Neural cell (in vitro differentiated cells): Measurements from ENCODE around the gene YPEL2.

Experiments used
- CTCF ChIP-seq: fragments of 450-650 bp; IDR thresholded peaks from 2 replicates; pipeline ENCODE4 v1.5.1; 2014; ENCODE audit warnings: antibody characterized with exemption, mild to moderate bottlenecking, moderate library complexity; ENCODE audit not compliant: poor library complexity, severe bottlenecking
- EZH2 ChIP-seq: fragments of 200-600, 300-800 bp; shearing (Covaris generic), sonication (generic); IDR thresholded peaks from 2 replicates; pipeline ENCODE4 v1.6.1; 2014; ENCODE audit warnings: antibody characterized with exemption, low read length, borderline replicate concordance, mild to moderate bottlenecking; ENCODE audit not compliant: insufficient read depth, poor library complexity, severe bottlenecking
- POLR2AphosphoS5 ChIP-seq: IDR thresholded peaks from 2 replicates; pipeline ENCODE4 v1.6.1; 2012
- REST ChIP-seq: IDR thresholded peaks from 2 replicates; pipeline ENCODE4 v1.6.1; 2012; ENCODE audit warnings: borderline replicate concordance
- TAF1 ChIP-seq: IDR thresholded peaks from 2 replicates; pipeline ENCODE4 v1.6.1; 2012; ENCODE audit warnings: low read depth

GRCh38 chr17:59361386-59361785, 29.9 kb downstream of the YPEL2 start:
- no peak for TF ChIP-seq POLR2AphosphoS5
- no peak for TF ChIP-seq CTCF
- TF ChIP-seq REST, result no peak
- TF ChIP-seq EZH2, result no peak
- no peak for TF ChIP-seq TAF1
